GM12892 (cell line): Measurements from ENCODE around the gene TSPAN15.

Experiments used
- POLR2A ChIP-seq: IDR thresholded peaks from 2 replicates; pipeline ENCODE4 v1.6.1; 2011; ENCODE audit warnings: low read depth, low read length, control low read depth
- TAF1 ChIP-seq: IDR thresholded peaks from 2 replicates; pipeline ENCODE4 v1.6.1; 2011; ENCODE audit warnings: low read depth, mild to moderate bottlenecking, control low read depth, low read length, borderline replicate concordance

DNA sequence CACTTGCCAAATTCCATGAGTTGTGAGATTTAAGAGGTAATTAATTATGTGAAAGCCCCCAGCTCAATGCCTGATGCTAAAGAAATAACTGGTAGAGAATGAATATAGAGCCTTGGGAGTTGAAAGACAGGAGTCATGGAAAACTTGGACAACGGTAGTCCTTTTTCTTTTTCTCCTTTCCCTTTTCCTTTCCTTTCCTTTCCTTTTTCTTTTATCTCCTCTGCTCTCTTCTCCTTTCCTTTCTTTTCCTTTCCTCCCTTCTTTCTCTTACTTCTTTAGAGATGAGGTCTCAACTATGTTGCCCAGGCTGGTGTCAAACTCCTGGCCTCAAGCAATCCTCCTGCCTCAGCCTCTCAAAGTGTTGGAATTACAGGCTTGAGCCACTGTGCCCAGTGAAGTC, 7.9 kb upstream of the TSPAN15 start:
- no peak for TF ChIP-seq TAF1
- TF ChIP-seq POLR2A = no peak
